ENCODE data around the gene C15orf61.

The C15orf61 gene

GRCh38 chr15:67563092-67563491 is 42.2 kb downstream of the C15orf61 start:
- no peaks in the 10 kb centered on the region for H3K27me3 ChIP-seq (ENCODE audit: control insufficient read depth in 2 of 2, insufficient read depth in 2 of 2, low read length in 2 of 2)
- no peak overlapping the region for H3K4me3 ChIP-seq (ENCODE audit: low read length in 2 of 2)
- H3K4me1 ChIP-seq (ENCODE audit: control insufficient read depth in 2 of 2, insufficient read depth in 2 of 2, low read length in 2 of 2), result no peaks in the 10 kb centered on the region
- peaks cover 4 to 6% of the 10 kb centered on the region in 2 donors for H3K36me3 ChIP-seq (ENCODE audit: control insufficient read depth in 2 of 2, insufficient read depth in 2 of 2, low read length in 2 of 2)
- H3K27ac ChIP-seq (ENCODE audit: low read depth in 2 of 2, low read length in 2 of 2), result no peak overlapping the region
- no peaks in the 10 kb centered on the region for H3K9me3 ChIP-seq (ENCODE audit: control insufficient read depth in 2 of 2, low read length in 2 of 2)
- no peak overlapping the region for H3K9ac ChIP-seq (ENCODE audit: low read depth in 1 of 2, low read length in 2 of 2)

GRCh38 chr15:67564021-67564967 is 43.4 kb downstream of the C15orf61 start:
- Histone ChIP-seq H3K27ac (ENCODE audit: low read depth in 2 of 2, low read length in 2 of 2) (no peak overlapping the region), H3K4me3 (ENCODE audit: low read length in 2 of 2) (no peak overlapping the region), H3K9me3 (ENCODE audit: control insufficient read depth in 2 of 2, low read length in 2 of 2) (no peaks in the 10 kb centered on the region), H3K4me1 (ENCODE audit: control insufficient read depth in 2 of 2, insufficient read depth in 2 of 2, low read length in 2 of 2) (peaks cover 2 to 4% of the 10 kb centered on the region in 2 donors), H3K9ac (ENCODE audit: low read depth in 1 of 2, low read length in 2 of 2) (no peak overlapping the region), H3K36me3 (ENCODE audit: control insufficient read depth in 2 of 2, insufficient read depth in 2 of 2, low read length in 2 of 2) (peaks cover 0 to 6% of the 10 kb centered on the region in 2 donors), H3K27me3 (ENCODE audit: control insufficient read depth in 2 of 2, insufficient read depth in 2 of 2, low read length in 2 of 2) (no peaks in the 10 kb centered on the region)

GRCh38 chr15:67564968-67565345 is 44.0 kb downstream of the C15orf61 start:
- H3K4me1 ChIP-seq (ENCODE audit: control insufficient read depth in 2 of 2, insufficient read depth in 2 of 2, low read length in 2 of 2), result peaks cover 6 to 9% of the 10 kb centered on the region in 2 donors
- no peak overlapping the region for H3K4me3 ChIP-seq (ENCODE audit: low read length in 2 of 2)

GRCh38 chr15:67569668-67570067 is 48.7 kb downstream of the C15orf61 start:
- no peak overlapping the region for H3K4me3 ChIP-seq (ENCODE audit: low read length in 2 of 2)
- no peaks in the 10 kb centered on the region for H3K9me3 ChIP-seq (ENCODE audit: control insufficient read depth in 2 of 2, low read length in 2 of 2)
- no peaks in the 10 kb centered on the region for H3K27me3 ChIP-seq (ENCODE audit: control insufficient read depth in 2 of 2, insufficient read depth in 2 of 2, low read length in 2 of 2)
- no peaks in the 10 kb centered on the region for H3K36me3 ChIP-seq (ENCODE audit: control insufficient read depth in 2 of 2, insufficient read depth in 2 of 2, low read length in 2 of 2)
- H3K9ac ChIP-seq (ENCODE audit: low read depth in 1 of 2, low read length in 2 of 2), result no peak overlapping the region
- H3K4me1 ChIP-seq (ENCODE audit: control insufficient read depth in 2 of 2, insufficient read depth in 2 of 2, low read length in 2 of 2), result peaks cover 11 to 28% of the 10 kb centered on the region in 2 donors
- peak overlapping the region; percentile 84 to 85 for H3K27ac ChIP-seq (ENCODE audit: low read depth in 2 of 2, low read length in 2 of 2)

More at GRCh38 chr15:67564968-67565345, 44.0 kb downstream of the C15orf61 start:
- Histone ChIP-seq H3K9ac (ENCODE audit: low read depth in 1 of 2, low read length in 2 of 2) (no peak overlapping the region), H3K36me3 (ENCODE audit: control insufficient read depth in 2 of 2, insufficient read depth in 2 of 2, low read length in 2 of 2) (peaks cover 0 to 6% of the 10 kb centered on the region in 2 donors), H3K27me3 (ENCODE audit: control insufficient read depth in 2 of 2, insufficient read depth in 2 of 2, low read length in 2 of 2) (no peaks in the 10 kb centered on the region), H3K9me3 (ENCODE audit: control insufficient read depth in 2 of 2, low read length in 2 of 2) (no peaks in the 10 kb centered on the region), H3K27ac (ENCODE audit: low read depth in 2 of 2, low read length in 2 of 2) (no peak overlapping the region)

GRCh38 chr15:67570875-67571647 is 50.1 kb downstream of the C15orf61 start:
- H3K27ac ChIP-seq (ENCODE audit: low read depth in 2 of 2, low read length in 2 of 2), result peak overlapping the region; percentile 84 to 85
- peaks cover 11 to 28% of the 10 kb centered on the region in 2 donors for H3K4me1 ChIP-seq (ENCODE audit: control insufficient read depth in 2 of 2, insufficient read depth in 2 of 2, low read length in 2 of 2)
- no peaks in the 10 kb centered on the region for H3K27me3 ChIP-seq (ENCODE audit: control insufficient read depth in 2 of 2, insufficient read depth in 2 of 2, low read length in 2 of 2)
- H3K9ac ChIP-seq (ENCODE audit: low read depth in 1 of 2, low read length in 2 of 2), result no peak overlapping the region
- H3K9me3 ChIP-seq (ENCODE audit: control insufficient read depth in 2 of 2, low read length in 2 of 2), result no peaks in the 10 kb centered on the region
- peak overlapping the region in 1 of 2 donors; percentile 23 for H3K4me3 ChIP-seq (ENCODE audit: low read length in 2 of 2)
- H3K36me3 ChIP-seq (ENCODE audit: control insufficient read depth in 2 of 2, insufficient read depth in 2 of 2, low read length in 2 of 2), result no peaks in the 10 kb centered on the region

GRCh38 chr15:67571648-67572415 is 50.9 kb downstream of the C15orf61 start:
- Histone ChIP-seq H3K27ac (ENCODE audit: low read depth in 2 of 2, low read length in 2 of 2) (peak overlapping the region; percentile 84 to 85), H3K4me1 (ENCODE audit: control insufficient read depth in 2 of 2, insufficient read depth in 2 of 2, low read length in 2 of 2) (peaks cover 11 to 28% of the 10 kb centered on the region in 2 donors), H3K27me3 (ENCODE audit: control insufficient read depth in 2 of 2, insufficient read depth in 2 of 2, low read length in 2 of 2) (no peaks in the 10 kb centered on the region), H3K9ac (ENCODE audit: low read depth in 1 of 2, low read length in 2 of 2) (peak overlapping the region in 1 of 2 donors; percentile 34), H3K4me3 (ENCODE audit: low read length in 2 of 2) (peak overlapping the region; percentile 19 to 53), H3K36me3 (ENCODE audit: control insufficient read depth in 2 of 2, insufficient read depth in 2 of 2, low read length in 2 of 2) (no peaks in the 10 kb centered on the region), H3K9me3 (ENCODE audit: control insufficient read depth in 2 of 2, low read length in 2 of 2) (no peaks in the 10 kb centered on the region)

- Histone ChIP-seq H3K27ac (ENCODE audit: low read depth in 2 of 2, low read length in 2 of 2) (no peak overlapping the region), H3K9ac (ENCODE audit: low read depth in 1 of 2, low read length in 2 of 2) (no peak overlapping the region), H3K4me3 (ENCODE audit: low read length in 2 of 2) (no peak overlapping the region), H3K36me3 (ENCODE audit: control insufficient read depth in 2 of 2, insufficient read depth in 2 of 2, low read length in 2 of 2) (no peaks in the 10 kb centered on the region), H3K9me3 (ENCODE audit: control insufficient read depth in 2 of 2, low read length in 2 of 2) (no peaks in the 10 kb centered on the region), H3K27me3 (ENCODE audit: control insufficient read depth in 2 of 2, insufficient read depth in 2 of 2, low read length in 2 of 2) (no peaks in the 10 kb centered on the region), H3K4me1 (ENCODE audit: control insufficient read depth in 2 of 2, insufficient read depth in 2 of 2, low read length in 2 of 2) (peaks cover 11 to 28% of the 10 kb centered on the region in 2 donors)
Measured at GRCh38 chr15:67573194-67573593, 52.3 kb downstream of the C15orf61 start.

- Histone ChIP-seq H3K27ac (ENCODE audit: low read depth in 2 of 2, low read length in 2 of 2) (no peak overlapping the region), H3K9me3 (ENCODE audit: control insufficient read depth in 2 of 2, low read length in 2 of 2) (no peaks in the 10 kb centered on the region), H3K36me3 (ENCODE audit: control insufficient read depth in 2 of 2, insufficient read depth in 2 of 2, low read length in 2 of 2) (no peaks in the 10 kb centered on the region), H3K27me3 (ENCODE audit: control insufficient read depth in 2 of 2, insufficient read depth in 2 of 2, low read length in 2 of 2) (no peaks in the 10 kb centered on the region), H3K9ac (ENCODE audit: low read depth in 1 of 2, low read length in 2 of 2) (no peak overlapping the region), H3K4me1 (ENCODE audit: control insufficient read depth in 2 of 2, insufficient read depth in 2 of 2, low read length in 2 of 2) (peaks cover 6 to 18% of the 10 kb centered on the region in 2 donors), H3K4me3 (ENCODE audit: low read length in 2 of 2) (no peak overlapping the region)
Measured at GRCh38 chr15:67575039-67575502, 54.1 kb downstream of the C15orf61 start.

GRCh38 chr15:67578020-67578600 is 57.2 kb downstream of the C15orf61 start:
- Histone ChIP-seq H3K4me3 (ENCODE audit: low read length in 2 of 2) (no peak overlapping the region), H3K9me3 (ENCODE audit: control insufficient read depth in 2 of 2, low read length in 2 of 2) (no peaks in the 10 kb centered on the region), H3K27ac (ENCODE audit: low read depth in 2 of 2, low read length in 2 of 2) (no peak overlapping the region), H3K4me1 (ENCODE audit: control insufficient read depth in 2 of 2, insufficient read depth in 2 of 2, low read length in 2 of 2) (no peaks in the 10 kb centered on the region), H3K27me3 (ENCODE audit: control insufficient read depth in 2 of 2, insufficient read depth in 2 of 2, low read length in 2 of 2) (no peaks in the 10 kb centered on the region), H3K9ac (ENCODE audit: low read depth in 1 of 2, low read length in 2 of 2) (no peak overlapping the region), H3K36me3 (ENCODE audit: control insufficient read depth in 2 of 2, insufficient read depth in 2 of 2, low read length in 2 of 2) (no peaks in the 10 kb centered on the region)

Data from mucosa of rectum (tissue), 2 donors.